ENCODE results near the gene GEMIN5. TPM values are rescaled to one million over a fixed set of nuclear protein-coding genes. Genes with fewer than 3 reads are reported as not detected.
A peak's percentile ranks its signal among the peaks of the same experiment; 100 is the strongest.

The GEMIN5 gene
- total RNA-seq, 1 experiment from 2014 or later: 35.8 TPM

- Histone ChIP-seq H2BK5ac (ENCODE audit: insufficient read length, low read length) (no peak overlapping the region), H2AK5ac (ENCODE audit: insufficient read length, low read length) (no peak overlapping the region), H3K4me1 (ENCODE audit: insufficient read depth, low read length) (no peaks in the 10 kb centered on the region), H2BK12ac (ENCODE audit: insufficient read length, low read depth, low read length) (no peak overlapping the region), H3K23me2 (ENCODE audit: insufficient read length, low read depth, low read length, poor library complexity, severe bottlenecking) (no peaks in the 10 kb centered on the region), H3K79me1 (ENCODE audit: insufficient read depth, low read depth, low read length, poor library complexity, severe bottlenecking) (no peaks in the 10 kb centered on the region), H4K8ac (replicated peaks; ENCODE audit: insufficient read length, low read depth, low read length) (no peak overlapping the region), H3K4me2 (ENCODE audit: insufficient read depth, insufficient read length, low read length) (no peak overlapping the region), H3K14ac (ENCODE audit: insufficient read depth, low read length) (no peak overlapping the region), H3K23ac (ENCODE audit: insufficient read length, low read depth, low read length) (no peak overlapping the region), H3K27ac (ENCODE audit: insufficient read length, low read depth, low read length) (no peak overlapping the region), H3T11ph (ENCODE audit: low read length) (no peak overlapping the region), H4K20me1 (ENCODE audit: control insufficient read depth, insufficient read depth, insufficient read length) (no peaks in the 10 kb centered on the region), H2BK15ac (ENCODE audit: low read depth, low read length) (no peak overlapping the region), H3K18ac (ENCODE audit: insufficient read length, low read depth, low read length) (no peak overlapping the region), H4K5ac (ENCODE audit: insufficient read length, low read depth, low read length) (no peak overlapping the region), H2AFZ (ENCODE audit: low read length) (no peak overlapping the region), H3K9me3 (ENCODE audit: control insufficient read depth, low read depth, low read length) (no peaks in the 10 kb centered on the region), H4K91ac (ENCODE audit: insufficient read length, low read depth, low read length) (no peak overlapping the region), H2BK120ac (ENCODE audit: low read depth, low read length, poor library complexity, severe bottlenecking) (no peak overlapping the region), H3K27me3 (ENCODE audit: insufficient read depth, low read length) (no peaks in the 10 kb centered on the region), H3K56ac (ENCODE audit: insufficient read length, low read depth, low read length) (no peak overlapping the region), H3K79me2 (ENCODE audit: insufficient read depth, low read length) (no peaks in the 10 kb centered on the region), H3K9ac (ENCODE audit: extremely low read depth, insufficient read length, low read length) (no peak overlapping the region), H3K4ac (ENCODE audit: low read depth, low read length) (no peak overlapping the region), H2BK20ac (ENCODE audit: low read depth, low read length, poor library complexity, severe bottlenecking) (no peak overlapping the region)
- Mint-ChIP-seq H3K27ac (peak overlapping the region in 2 of 3 experiments; percentile 19 to 24; a peak in 1 of 7 replicates), H3K4me3 (no peak overlapping the region), H3K4me1 (no peaks in the 10 kb centered on the region), H3K9me3 (no peaks in the 10 kb centered on the region), H3K27me3 (ENCODE audit: low read depth) (no peaks in the 10 kb centered on the region), H3K36me3 (ENCODE audit: insufficient read depth in 1 of 3, low read depth in 3 of 3) (peaks cover 52 to 92% (median 90%) of the 10 kb centered on the region in 3 experiments; a peak in 6 of 7 replicates)
- TF ChIP-seq CTCF (conservative IDR thresholded peaks at IDR 0.05): no peak
- no CpG with 5 or more reads among the region's 14 CpGs for WGBS (ENCODE audit: extremely low coverage, insufficient read length, low lambda C conversion rate)
- no peak for DNase-seq
These were observed 42.1 kb downstream of the GEMIN5 start for GRCh38 chr5:154895606-154896561.
